NOMO-1 treated with dmso at 0.1 percent for 144 hours (cell line): ENCODE data around the gene ZBTB8A.
"Not testable (repeated sequence)": the region's sequence is repeated elsewhere in the genome, so short reads cannot be mapped to it uniquely, and the experiment has no call there.

Experiments used
- DNase-seq: peaks from one replicate; lab custom pipeline; 2025; ENCODE audit not compliant: unreplicated experiment; lab: John Stamatoyannopoulos, UW

The ZBTB8A gene

GRCh38 chr1:32538887-32539583 lies at the start of gene ZBTB8A:
Gene ZBTB8A, plus strand, starts transcription at chr1:32539427. Its CDS starts 53,505 bp downstream, at chr1:32592932.
- no peak for DNase-seq

GRCh38 chr1:32489774-32490454 lies 49.3 kb upstream of the ZBTB8A start:
- DNase-seq, result no peak

GRCh38 chr1:32491386-32491785 lies 47.8 kb upstream of the ZBTB8A start:
- DNase-seq, result no peak

- DNase-seq, result no peak
Observed at GRCh38 chr1:32494196-32494595, 45.0 kb upstream of the ZBTB8A start.

- no peak for DNase-seq
Observed at GRCh38 chr1:32494711-32495337, 44.4 kb upstream of the ZBTB8A start.

- DNase-seq, result no peak
Observed at GRCh38 chr1:32496127-32496526, 43.1 kb upstream of the ZBTB8A start.

- no peak for DNase-seq
Observed at GRCh38 chr1:32498751-32499150, 40.5 kb upstream of the ZBTB8A start.

- DNase-seq, result peak; percentile 73
Observed at GRCh38 chr1:32500387-32501209, 38.6 kb upstream of the ZBTB8A start.

GRCh38 chr1:32501865-32502264 lies 37.4 kb upstream of the ZBTB8A start:
- no peak for DNase-seq

- DNase-seq, result no peak
Observed at GRCh38 chr1:32503153-32503552, 36.1 kb upstream of the ZBTB8A start.

- DNase-seq, result no peak
Observed at GRCh38 chr1:32507021-32507420, 32.2 kb upstream of the ZBTB8A start.

- DNase-seq, result no peak
Observed at GRCh38 chr1:32508761-32509160, 30.5 kb upstream of the ZBTB8A start.

- DNase-seq, result no peak
Observed at GRCh38 chr1:32509939-32510338, 29.3 kb upstream of the ZBTB8A start.

- DNase-seq, result no peak
Observed at GRCh38 chr1:32516402-32516801, 22.8 kb upstream of the ZBTB8A start.

GRCh38 chr1:32518976-32519375 lies 20.3 kb upstream of the ZBTB8A start:
- no peak for DNase-seq

GRCh38 chr1:32521165-32521564 lies 18.1 kb upstream of the ZBTB8A start:
- DNase-seq, result no peak

- no peak for DNase-seq
Observed at GRCh38 chr1:32525053-32525452, 14.2 kb upstream of the ZBTB8A start.

GRCh38 chr1:32525661-32526444 lies 13.4 kb upstream of the ZBTB8A start:
- DNase-seq, result no peak

- not testable (repeated sequence) for DNase-seq
Observed at GRCh38 chr1:32528550-32528949, 10.7 kb upstream of the ZBTB8A start.

GRCh38 chr1:32533792-32534327 lies 5.4 kb upstream of the ZBTB8A start:
- DNase-seq, result no peak
